HCT116 (cell line): ENCODE measurements around the gene GALNT14. TPM values are rescaled to one million over a fixed set of nuclear protein-coding genes. Genes with fewer than 3 reads are reported as not detected.

Source experiments
- ATAC-seq: fragments of 200-7000 bp; cut with Tn5 transposase; 2 replicates; pipeline ENCODE4 v1.9.1; 2020; ENCODE audit warnings: mild to moderate bottlenecking, moderate library complexity
- BruUV-seq: library from RNA; stranded (reverse); fragments of 400-500 nt; replicated peaks from 2 replicates; lab custom pipeline; 2021; lab: Mats Ljungman, UMichigan
- CTCF ChIA-PET: fragments of 300-600 bp; sonication (Branson Sonifier 250); formaldehyde crosslinking; loops from one replicate; lab custom pipeline; 2021; ENCODE audit warnings: antibody characterized with exemption; lab: Charles Lee
- POLR2A ChIA-PET: fragments of 300-600, 350-600 bp; sonication (Branson Sonifier 250); formaldehyde crosslinking; loops from one replicate; lab custom pipeline; 2021; ENCODE audit warnings: antibody characterized with exemption; lab: Charles Lee
- RAD21 ChIA-PET, 2 experiments: fragments of 300-600 bp; sonication (Branson Sonifier 250); formaldehyde crosslinking; loops; one replicate each; lab custom pipeline; 2023; ENCODE audit warnings: low total read pairs in 2 of 2; ENCODE audit not compliant: uncharacterized antibody in 2 of 2, unreplicated experiment in 2 of 2, low non-redundant PET in 1 of 2; lab: Charles Lee
- DNase-seq: peaks from one replicate; pipeline ENCODE4 v3.0.0-alpha.2; 2010; ENCODE audit warnings: low read depth, low spot score
- H2AFZ ChIP-seq: fragments of 200-600 bp; shearing (Covaris generic), sonication (generic); 2 replicates; pipeline ENCODE4 v1.6.1; 2017; ENCODE audit warnings: low read depth, mixed run types, mixed read lengths, antibody characterized with exemption, low read length; ENCODE audit not compliant: poor library complexity, severe bottlenecking
- H3K27ac ChIP-seq: 2 replicates; pipeline ENCODE4 v1.5.1; 2012; ENCODE audit warnings: low read depth, low read length
- H3K27me3 ChIP-seq: fragments of 200-600 bp; sonication (generic); 2 replicates; pipeline ENCODE4 v1.6.1; 2016; ENCODE audit warnings: mixed run types, low read length, mixed read lengths; ENCODE audit not compliant: insufficient read depth
- H3K36me3 ChIP-seq, 2 experiments: fragments of 200-500 bp in 1 of 2; fragments of 200-600 bp in 1 of 2; sonication (Bioruptor generic) in 1 of 2; sonication (generic) in 1 of 2; 2 replicates each; pipeline versions ENCODE4 v1.5.1 to v1.6.1; 2014 to 2016; ENCODE audit warnings: low read length in 2 of 2, inconsistent platforms in 1 of 2, mixed read lengths in 1 of 2, mixed run types in 1 of 2; ENCODE audit not compliant: insufficient read depth in 2 of 2, control insufficient read depth in 1 of 2
- H3K4me1 ChIP-seq, 2 experiments: fragments of 200-600 bp in 1 of 2; sonication (generic) in 1 of 2; 2 replicates each; pipeline versions ENCODE4 v1.5.1 to v1.6.1; 2012 to 2017; ENCODE audit warnings: low read length in 2 of 2, inconsistent platforms in 1 of 2, mild to moderate bottlenecking in 1 of 2, mixed read lengths in 1 of 2, mixed run types in 1 of 2, moderate library complexity in 1 of 2; ENCODE audit not compliant: insufficient read depth in 2 of 2, control insufficient read depth in 1 of 2
- H3K4me2 ChIP-seq: fragments of 200-600 bp; sonication (generic); 2 replicates; pipeline ENCODE4 v1.6.1; 2017; ENCODE audit warnings: mixed run types, low read length, mixed read lengths
- H3K4me3 ChIP-seq, 2 experiments: fragments of 200-600 bp in 1 of 2; sonication (generic) in 1 of 2; replicated peaks in 1 of 2; 2 replicates each; pipeline ENCODE4 v1.5.1; 2011 to 2016; ENCODE audit warnings: low read length in 2 of 2, control low read depth in 1 of 2, low read depth in 1 of 2, mild to moderate bottlenecking in 1 of 2, mixed read lengths in 1 of 2, mixed run types in 1 of 2
- H3K79me2 ChIP-seq: fragments of 200-600 bp; sonication (generic); 2 replicates; pipeline ENCODE4 v1.6.1; 2017; ENCODE audit warnings: mild to moderate bottlenecking, mixed run types, low read length, moderate library complexity, mixed read lengths; ENCODE audit not compliant: insufficient read depth
- H3K9ac ChIP-seq: fragments of 200-600 bp; sonication (generic); 2 replicates; pipeline ENCODE4 v1.6.1; 2016; ENCODE audit warnings: low read length, mixed read lengths
- H3K9me2 ChIP-seq: fragments of 200-600 bp; sonication (generic), shearing (Covaris generic); 2 replicates; pipeline ENCODE4 v1.6.1; 2017; ENCODE audit warnings: mixed run types, mild to moderate bottlenecking, moderate library complexity; ENCODE audit not compliant: insufficient read depth
- H3K9me3 ChIP-seq, 2 experiments: fragments of 200-500 bp in 1 of 2; fragments of 200-600 bp in 1 of 2; sonication (Bioruptor generic) in 1 of 2; sonication (generic) in 1 of 2; 2 replicates each; pipeline ENCODE4 v1.6.1; 2014 to 2017; ENCODE audit warnings: low read length in 2 of 2, mixed read lengths in 2 of 2, inconsistent platforms in 1 of 2, low read depth in 1 of 2, mild to moderate bottlenecking in 1 of 2, mixed run types in 1 of 2, moderate library complexity in 1 of 2; ENCODE audit not compliant: control insufficient read depth in 1 of 2, insufficient read depth in 1 of 2
- H4K20me1 ChIP-seq: fragments of 200-600 bp; sonication (generic), shearing (Covaris generic); 2 replicates; pipeline ENCODE4 v1.6.1; 2017; ENCODE audit warnings: mixed run types, mild to moderate bottlenecking, moderate library complexity; ENCODE audit not compliant: insufficient read depth
- CBX3 ChIP-seq: IDR thresholded peaks from 2 replicates; pipeline ENCODE4 v1.6.1; 2012; ENCODE audit warnings: low read depth
- CEBPB ChIP-seq: IDR thresholded peaks from 2 replicates; pipeline ENCODE4 v1.6.1; 2012; ENCODE audit warnings: low read depth
- EGR1 ChIP-seq: IDR thresholded peaks from 2 replicates; pipeline ENCODE4 v1.6.1; 2012; ENCODE audit warnings: low read depth
- EZH2phosphoT487 ChIP-seq: fragments of 200-600 bp; IDR thresholded peaks from 2 replicates; pipeline ENCODE4 v1.6.1; 2018; ENCODE audit warnings: antibody characterized with exemption, borderline replicate concordance
- FOSL1 ChIP-seq: IDR thresholded peaks from 2 replicates; pipeline ENCODE4 v1.6.1; 2012; ENCODE audit warnings: low read depth
- JUND ChIP-seq: IDR thresholded peaks from 2 replicates; pipeline ENCODE4 v1.6.1; 2012
- POLR2A ChIP-seq: IDR thresholded peaks from 2 replicates; pipeline ENCODE4 v1.7.0; 2011; ENCODE audit warnings: borderline replicate concordance; ENCODE audit not compliant: insufficient read depth, insufficient read length; ENCODE audit errors: extremely low read depth
- RAD21 ChIP-seq: IDR thresholded peaks from 2 replicates; pipeline ENCODE4 v1.6.1; 2012; ENCODE audit warnings: low read depth, mild to moderate bottlenecking
- REST ChIP-seq: IDR thresholded peaks from 2 replicates; pipeline ENCODE4 v1.6.1; 2012; ENCODE audit warnings: low read depth
- SIN3A ChIP-seq: IDR thresholded peaks from 2 replicates; pipeline ENCODE4 v1.6.1; 2012; ENCODE audit warnings: low read depth
- TCF7L2 ChIP-seq: IDR thresholded peaks from 2 replicates; pipeline ENCODE4 v1.7.0; 2011; ENCODE audit warnings: borderline replicate concordance, inconsistent platforms; ENCODE audit not compliant: insufficient read depth, insufficient read length; ENCODE audit errors: extremely low read depth
- ZBTB33 ChIP-seq: IDR thresholded peaks from 2 replicates; pipeline ENCODE4 v1.6.1; 2011; ENCODE audit warnings: mild to moderate bottlenecking, low read length, moderate library complexity; ENCODE audit not compliant: insufficient replicate concordance; ENCODE audit errors: extremely low read depth
- ZNF274 ChIP-seq: fragments of 200-500 bp; sonication (Bioruptor generic); IDR thresholded peaks from 2 replicates; pipeline ENCODE4 v1.6.1; 2014; ENCODE audit warnings: mild to moderate bottlenecking, low read depth, low read length, inconsistent platforms
- intact Hi-C: fragments of 100-400 bp; cut with micrococcal nuclease; formaldehyde crosslinking; loops from 2 replicates; pipeline ENCODE4 v1.10.0; 2022
- total RNA-seq: library from RNA; stranded (reverse); gene quantifications from one replicate; pipeline ENCODE4 v1.2.1, GENCODE V29; 2021; ENCODE audit not compliant: unreplicated experiment

GALNT14 gene
- total RNA-seq, 1 experiment from 2014 or later: 11.2 TPM

- POLR2A ChIA-PET: no interaction called here
- no peaks in the 10 kb centered on the region for H3K9me2 ChIP-seq
- H3K36me3 ChIP-seq: no peaks in the 10 kb centered on the region
- H3K4me2 ChIP-seq: no peak overlapping the region
- no peak overlapping the region for H3K4me3 ChIP-seq
- ATAC-seq: no peak
- 0 out of 2 replicates have a peak, but pooled peaks cover 2% of the 10 kb centered on the region for H3K27me3 ChIP-seq
- no peaks in the 10 kb centered on the region for H3K9me3 ChIP-seq
- intact Hi-C loops: no loop called here
- no peak overlapping the region for H3K27ac ChIP-seq
- CTCF ChIA-PET: no interaction called here
- H4K20me1 ChIP-seq: no peaks in the 10 kb centered on the region
- no peak overlapping the region for H2AFZ ChIP-seq
- no TSS peak for BruUV-seq
- TF ChIP-seq ZNF274 (no peak), RAD21 (no peak), EGR1 (no peak), CBX3 (no peak), ZBTB33 (no peak)
- TF ChIP-seq, all 23 proteins: peak for 0
- Histone ChIP-seq H3K79me2 (no peaks in the 10 kb centered on the region), H3K4me1 (peaks cover 0 to 4% of the 10 kb centered on the region in 2 experiments; a peak in 1 of 4 replicates), H3K9ac (no peak overlapping the region)
- RAD21 ChIA-PET: no interaction called here
- DNase-seq: no peak
Observed at GRCh38 chr2:31075431-31075830, 62.8 kb downstream of the GALNT14 start.

GRCh38 chr2:31071741-31072140 is 66.5 kb downstream of the GALNT14 start:
- Histone ChIP-seq H3K27ac (no peak overlapping the region), H4K20me1 (no peaks in the 10 kb centered on the region), H3K36me3 (no peaks in the 10 kb centered on the region), H3K79me2 (no peaks in the 10 kb centered on the region), H3K9me2 (no peaks in the 10 kb centered on the region), H3K27me3 (no peaks in the 10 kb centered on the region), H3K9me3 (no peaks in the 10 kb centered on the region), H3K4me1 (peaks cover 0 to 4% of the 10 kb centered on the region in 2 experiments; a peak in 1 of 4 replicates), H3K9ac (no peak overlapping the region), H3K4me3 (no peak overlapping the region), H2AFZ (no peak overlapping the region), H3K4me2 (no peak overlapping the region)
- ChIA-PET POLR2A (no interaction called here), RAD21 (no interaction called here), CTCF (no interaction called here)
- no peak for ATAC-seq
- no TSS peak for BruUV-seq
- intact Hi-C loops: no loop called here
- DNase-seq: no peak
- TF ChIP-seq RAD21: no peak
- no peak for TF ChIP-seq ZBTB33
- no peak for TF ChIP-seq EGR1
- TF ChIP-seq FOSL1: no peak
- TF ChIP-seq CBX3: no peak
- TF ChIP-seq POLR2A: no peak
- TF ChIP-seq SIN3A: no peak
- TF ChIP-seq CEBPB: no peak
- no peak for TF ChIP-seq JUND
- TF ChIP-seq REST: no peak
- TF ChIP-seq TCF7L2: no peak
- no peak for TF ChIP-seq EZH2phosphoT487
